Measurements from ENCODE around the gene DRD4.

Gene DRD4

DNA sequence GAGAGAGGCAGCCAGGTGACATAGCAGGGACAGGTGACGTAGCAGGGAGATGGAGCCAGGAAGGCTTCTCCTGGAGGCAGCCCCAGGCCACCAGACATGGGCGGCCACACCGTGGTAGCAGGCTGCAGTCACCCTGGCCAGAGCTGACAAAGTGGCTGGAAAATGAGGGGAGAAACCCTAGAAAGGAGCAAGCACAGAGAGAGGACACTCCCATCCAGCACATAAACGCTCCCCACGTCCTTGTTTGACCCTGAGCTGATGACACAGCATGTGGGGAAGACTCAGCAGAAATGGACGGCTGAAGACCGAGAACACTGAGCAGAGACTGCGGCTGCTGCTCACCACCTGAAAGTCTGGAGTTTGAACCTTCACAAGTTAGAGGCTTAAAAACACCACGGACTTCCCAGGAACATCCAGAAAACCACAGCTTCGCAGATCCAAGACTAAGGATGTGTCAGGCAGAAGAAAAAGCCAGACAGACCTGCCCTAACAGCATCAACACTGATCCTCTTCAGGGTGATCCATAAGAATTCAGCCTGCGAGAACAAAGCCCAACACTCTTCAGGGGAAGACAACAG, 28.7 kb downstream of the DRD4 start:
- Histone ChIP-seq H3K36me3 (peaks cover 93% of the 10 kb centered on the region), H3K4me3 (no peak overlapping the region), H4K20me1 (peaks cover 74% of the 10 kb centered on the region), H3K27ac (no peak overlapping the region), H3K9ac (no peak overlapping the region), H3K27me3 (no peaks in the 10 kb centered on the region), H3K4me1 (peaks cover 10% of the 10 kb centered on the region), H3K4me2 (no peak overlapping the region), H3K9me3 (no peaks in the 10 kb centered on the region)
- no peak for TF ChIP-seq Cebpa-rat (IDR thresholded peaks at IDR 0.05)

DNA sequence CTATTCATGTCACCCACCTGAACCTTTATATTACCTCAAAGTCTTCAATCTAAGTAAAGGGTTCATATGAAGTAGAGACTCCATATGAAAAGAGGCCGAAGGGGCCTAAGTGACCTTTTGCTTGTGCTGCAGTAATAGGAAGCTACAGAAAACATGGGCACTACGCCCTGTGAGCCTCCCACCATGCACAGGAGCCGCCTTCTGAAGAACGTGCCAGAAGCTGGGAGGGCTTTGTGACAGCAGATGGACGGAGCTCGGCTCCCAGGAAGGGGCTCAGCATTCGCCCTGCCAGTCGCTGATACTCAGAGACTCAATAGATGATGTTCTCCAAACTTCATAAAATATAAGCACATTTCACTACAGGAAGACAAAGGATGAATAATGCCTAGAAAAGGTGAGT, 36.8 kb downstream of the DRD4 start:
- no peaks in the 10 kb centered on the region for H3K4me1 ChIP-seq
- no peaks in the 10 kb centered on the region for H3K27me3 ChIP-seq
- no peak overlapping the region for H3K9ac ChIP-seq
- no peaks in the 10 kb centered on the region for H3K9me3 ChIP-seq
- no peak for TF ChIP-seq Cebpa-rat (IDR thresholded peaks at IDR 0.05)
- no peak overlapping the region for H3K27ac ChIP-seq
- H4K20me1 ChIP-seq, result peaks cover 13% of the 10 kb centered on the region
- H3K4me3 ChIP-seq, result no peak overlapping the region
- peaks cover 87% of the 10 kb centered on the region for H3K36me3 ChIP-seq
- no peak overlapping the region for H3K4me2 ChIP-seq

DNA sequence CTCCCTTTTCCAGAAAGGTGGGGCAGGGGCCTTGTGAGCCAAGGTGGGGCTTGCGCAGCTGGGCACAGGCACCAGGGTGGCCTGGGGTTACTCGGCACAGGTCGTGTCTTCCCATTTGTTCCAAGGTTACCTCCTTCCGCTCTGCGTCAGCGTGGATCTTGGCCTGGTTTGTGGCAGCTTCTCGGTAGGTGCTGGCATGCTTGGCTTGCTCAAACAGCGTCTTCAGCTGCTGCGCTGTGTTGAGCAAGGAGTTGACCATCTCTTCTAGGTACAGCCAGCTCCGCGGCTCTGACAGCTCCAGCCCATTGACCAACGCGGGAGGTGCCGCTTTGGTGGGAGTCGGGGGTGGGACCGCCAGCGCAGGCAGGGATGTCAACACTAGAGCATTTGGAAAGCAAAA, 37.3 kb downstream of the DRD4 start:
- Histone ChIP-seq H4K20me1 (0 out of 2 replicates have a peak, but pooled peaks cover 8% of the 10 kb centered on the region), H3K9me3 (no peaks in the 10 kb centered on the region), H3K36me3 (peaks cover 87% of the 10 kb centered on the region), H3K9ac (no peak overlapping the region), H3K27me3 (no peaks in the 10 kb centered on the region), H3K27ac (no peak overlapping the region), H3K4me3 (no peak overlapping the region), H3K4me2 (no peak overlapping the region), H3K4me1 (no peaks in the 10 kb centered on the region)
- TF ChIP-seq Cebpa-rat (IDR thresholded peaks at IDR 0.05), result no peak

DNA sequence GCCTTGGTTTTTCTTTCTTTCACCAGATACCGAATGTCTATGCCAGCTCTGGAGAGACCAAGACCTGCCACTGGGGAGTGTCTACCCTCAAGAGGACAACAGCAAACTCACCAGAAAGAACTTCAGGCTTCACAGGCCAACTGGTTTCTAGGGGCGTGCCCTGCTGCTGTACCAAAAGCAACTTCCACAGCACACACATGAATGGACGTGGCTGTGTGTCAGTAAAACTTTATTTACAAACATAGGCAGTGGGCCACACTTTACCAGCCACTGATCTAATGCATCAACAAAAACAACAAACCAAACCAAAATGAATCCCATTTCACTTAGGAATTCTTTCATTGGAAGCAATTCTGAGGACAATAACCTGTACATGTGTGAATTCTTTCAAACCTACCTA, 41.2 kb downstream of the DRD4 start:
- H3K9ac ChIP-seq, result no peak overlapping the region
- H3K36me3 ChIP-seq, result peaks cover 88% of the 10 kb centered on the region
- no peak overlapping the region for H3K27ac ChIP-seq
- H3K27me3 ChIP-seq, result no peaks in the 10 kb centered on the region
- no peaks in the 10 kb centered on the region for H3K4me1 ChIP-seq
- peaks cover 19% of the 10 kb centered on the region; the same call in 1 of the 2 replicates for H4K20me1 ChIP-seq
- H3K4me3 ChIP-seq, result no peak overlapping the region
- peaks cover 4% of the 10 kb centered on the region; the same call in 1 of the 2 replicates for H3K9me3 ChIP-seq
- H3K4me2 ChIP-seq, result no peak overlapping the region
- TF ChIP-seq Cebpa-rat (IDR thresholded peaks at IDR 0.05), result no peak

DNA sequence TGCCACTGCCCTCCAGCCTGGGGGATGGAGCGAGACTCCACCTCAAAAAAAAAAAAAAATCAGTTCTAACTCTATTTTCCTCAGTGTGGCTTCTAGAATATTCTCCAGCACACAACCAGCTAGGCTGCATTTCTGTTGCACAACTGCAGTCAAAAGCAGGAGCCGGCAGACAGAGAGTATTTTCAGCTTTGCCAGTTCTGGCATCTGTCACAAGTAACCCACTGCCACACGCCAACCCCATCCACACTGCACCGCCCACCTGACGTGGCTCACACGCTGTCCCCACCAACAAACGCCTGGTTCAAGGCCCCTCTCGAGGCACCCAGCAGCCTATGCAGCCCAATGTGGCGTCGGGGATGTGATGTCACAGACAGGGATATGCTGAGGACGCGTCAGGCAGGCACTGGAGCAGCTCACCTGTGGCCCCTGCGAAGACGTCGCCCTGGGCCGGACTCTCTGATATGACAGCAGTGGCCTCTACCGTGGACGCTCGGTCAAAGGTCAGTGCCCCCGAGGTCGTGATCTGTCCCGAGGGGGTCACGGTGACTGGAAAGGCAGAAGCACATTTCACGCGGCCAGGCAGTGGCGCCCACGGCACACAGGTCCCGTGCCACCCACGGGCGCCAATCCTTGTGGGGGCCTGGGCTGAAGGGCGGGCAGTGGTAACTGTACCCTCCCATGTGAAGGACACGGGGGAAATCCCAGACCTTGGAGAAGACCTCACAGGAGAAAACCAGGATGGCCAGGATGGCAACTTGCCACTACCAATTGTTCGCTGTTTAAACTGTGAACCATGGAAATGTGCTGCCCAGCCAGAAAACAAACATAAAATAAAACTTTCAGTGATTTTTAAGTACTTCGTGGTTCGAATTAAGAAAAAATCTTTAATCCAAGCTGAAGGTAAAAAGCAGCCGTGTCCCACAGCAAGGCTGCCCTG, 42.5 kb downstream of the DRD4 start:
- Histone ChIP-seq H3K4me1 (no peaks in the 10 kb centered on the region), H3K27ac (no peak overlapping the region), H3K27me3 (no peaks in the 10 kb centered on the region)

DNA sequence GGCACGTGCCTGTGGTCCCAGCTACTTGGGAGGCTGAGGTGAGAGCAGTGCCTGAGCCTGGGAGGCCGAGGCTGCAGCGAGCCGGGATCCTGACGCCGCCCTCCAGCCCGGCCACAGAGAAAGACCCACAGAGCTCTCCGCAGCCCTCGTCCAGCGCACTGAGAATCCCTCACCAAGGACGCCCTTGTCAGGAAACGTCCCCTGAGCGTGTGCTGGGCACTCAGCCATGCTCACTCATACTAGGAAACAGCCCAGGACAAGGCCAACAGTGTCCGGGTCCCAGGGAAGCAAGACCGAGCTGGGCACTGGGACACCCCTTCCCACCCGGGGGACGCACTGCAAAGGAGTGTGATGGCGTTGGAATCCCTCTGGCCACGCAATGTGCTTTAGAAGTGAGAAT, 43.4 kb downstream of the DRD4 start:
- H3K4me1 ChIP-seq, result no peaks in the 10 kb centered on the region
- no peak overlapping the region for H3K4me2 ChIP-seq
- H3K27ac ChIP-seq, result no peak overlapping the region
- no peak for TF ChIP-seq Cebpa-rat (IDR thresholded peaks at IDR 0.05)
- no peaks in the 10 kb centered on the region for H3K27me3 ChIP-seq
- H4K20me1 ChIP-seq, result peaks cover 11% of the 10 kb centered on the region; the same call in 1 of the 2 replicates
- H3K9ac ChIP-seq, result no peak overlapping the region
- H3K9me3 ChIP-seq, result peaks cover 4% of the 10 kb centered on the region; the same call in 1 of the 2 replicates
- H3K36me3 ChIP-seq, result peaks cover 88% of the 10 kb centered on the region
- no peak overlapping the region for H3K4me3 ChIP-seq

More for the DNA sequence above, 42.5 kb downstream of the DRD4 start:
- no peak for TF ChIP-seq Cebpa-rat (IDR thresholded peaks at IDR 0.05)
- H3K4me2 ChIP-seq, result no peak overlapping the region
- H3K36me3 ChIP-seq, result peaks cover 88% of the 10 kb centered on the region
- H4K20me1 ChIP-seq, result peaks cover 11% of the 10 kb centered on the region; the same call in 1 of the 2 replicates
- H3K9me3 ChIP-seq, result peaks cover 4% of the 10 kb centered on the region; the same call in 1 of the 2 replicates
- H3K9ac ChIP-seq, result no peak overlapping the region
- H3K4me3 ChIP-seq, result no peak overlapping the region

DNA sequence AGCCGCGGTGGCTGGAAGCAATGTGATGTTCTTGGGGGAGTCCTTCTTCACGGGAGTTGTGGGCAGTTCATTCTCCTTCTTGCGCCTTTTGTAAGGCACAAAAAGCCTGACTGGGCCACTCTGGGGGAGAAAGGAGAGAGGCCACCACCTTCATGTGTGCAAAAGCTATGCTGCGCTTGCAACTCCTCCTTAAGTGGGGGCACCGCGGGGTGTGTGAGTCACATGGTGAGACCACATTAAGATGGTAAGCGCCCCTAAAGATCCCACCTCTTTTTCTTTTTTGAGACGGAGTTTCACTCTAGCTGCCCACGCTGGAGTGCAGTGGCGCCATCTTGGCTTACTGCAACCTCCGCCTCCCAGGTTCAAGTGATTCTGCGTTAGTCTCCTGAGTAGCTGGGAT, 43.9 kb downstream of the DRD4 start:
- Histone ChIP-seq H3K9me3 (peaks cover 4% of the 10 kb centered on the region; the same call in 1 of the 2 replicates), H3K4me1 (no peaks in the 10 kb centered on the region), H3K27ac (no peak overlapping the region), H3K36me3 (peaks cover 90% of the 10 kb centered on the region), H3K27me3 (no peaks in the 10 kb centered on the region), H4K20me1 (peaks cover 11% of the 10 kb centered on the region; the same call in 1 of the 2 replicates), H3K4me2 (no peak overlapping the region), H3K9ac (no peak overlapping the region), H3K4me3 (no peak overlapping the region)
- no peak for TF ChIP-seq Cebpa-rat (IDR thresholded peaks at IDR 0.05)

DNA sequence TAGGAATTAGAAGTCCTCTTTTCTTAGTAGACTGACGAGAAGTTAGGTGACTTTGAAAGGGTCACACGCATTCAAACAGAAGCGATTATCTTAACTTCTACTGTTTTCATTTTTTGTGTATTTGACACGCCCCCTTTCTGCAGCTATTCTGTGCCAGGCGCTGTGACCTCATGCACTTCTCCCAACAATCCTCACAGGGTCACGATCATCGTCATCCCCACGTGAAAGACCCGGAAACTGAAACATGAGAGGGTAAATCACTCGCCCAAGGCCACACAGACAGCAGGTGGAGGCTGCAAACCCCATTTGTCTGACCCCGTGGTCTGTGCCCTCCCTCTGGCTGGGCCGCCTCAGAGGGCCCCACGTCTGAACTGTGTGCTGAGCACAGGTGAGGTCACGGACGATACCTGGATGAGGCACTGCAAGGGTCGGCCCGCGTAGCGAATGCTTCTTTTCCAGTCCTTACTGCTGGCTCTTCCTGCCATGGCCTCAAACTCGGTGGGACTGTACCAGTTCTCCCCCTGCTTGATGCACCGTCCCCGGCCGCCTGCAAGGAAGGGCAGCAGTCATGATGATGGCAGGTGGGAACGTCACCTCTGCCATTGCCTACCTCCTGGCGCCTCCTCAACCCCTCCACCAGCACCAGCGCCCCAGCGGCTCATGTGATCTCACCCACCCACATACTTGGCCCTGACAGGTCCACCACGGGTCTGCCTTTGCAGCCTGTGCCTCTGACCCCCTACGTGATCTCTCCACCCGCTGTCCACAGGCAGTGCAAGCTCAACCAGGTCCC, 49.6 kb downstream of the DRD4 start:
- H3K4me2 ChIP-seq, result no peak overlapping the region
- H3K4me3 ChIP-seq, result no peak overlapping the region
- TF ChIP-seq Cebpa-rat (IDR thresholded peaks at IDR 0.05), result no peak
- no peak overlapping the region for H3K9ac ChIP-seq
- peaks cover 4% of the 10 kb centered on the region; the same call in 1 of the 2 replicates for H3K9me3 ChIP-seq
- H3K36me3 ChIP-seq, result peaks cover 96% of the 10 kb centered on the region
- H3K27me3 ChIP-seq, result no peaks in the 10 kb centered on the region
- no peak overlapping the region for H3K27ac ChIP-seq
- H4K20me1 ChIP-seq, result peaks cover 61% of the 10 kb centered on the region
- H3K4me1 ChIP-seq, result peaks cover 38% of the 10 kb centered on the region

DNA sequence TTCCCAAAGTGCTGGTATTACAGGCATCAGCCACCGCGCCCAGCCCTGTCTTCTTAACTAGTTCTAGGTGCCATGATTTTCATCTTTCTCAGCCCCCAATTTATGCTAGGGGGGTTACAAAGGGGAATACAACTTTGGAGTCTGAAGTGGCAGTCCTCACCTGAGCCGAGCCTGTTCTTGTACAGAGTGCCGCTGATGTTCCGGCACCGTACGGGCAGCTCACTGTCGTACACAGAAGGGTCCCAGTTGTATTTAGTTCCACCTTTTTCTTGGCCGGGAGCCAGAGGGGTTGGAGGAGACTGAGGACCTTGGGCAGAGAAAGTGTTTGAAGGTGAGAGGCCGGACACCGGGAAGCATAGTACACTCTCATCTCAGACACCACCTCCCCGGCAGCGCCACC, 50.7 kb downstream of the DRD4 start:
- TF ChIP-seq Cebpa-rat (IDR thresholded peaks at IDR 0.05), result no peak
- Histone ChIP-seq H3K4me2 (no peak overlapping the region), H4K20me1 (peaks cover 61% of the 10 kb centered on the region), H3K9me3 (no peaks in the 10 kb centered on the region), H3K4me3 (no peak overlapping the region), H3K9ac (no peak overlapping the region), H3K27ac (no peak overlapping the region), H3K27me3 (no peaks in the 10 kb centered on the region), H3K4me1 (peaks cover 49% of the 10 kb centered on the region), H3K36me3 (peaks cover 89% of the 10 kb centered on the region)

Measured in BLaER1 (cell line).